Loucy (cell line): ENCODE results near the gene WDR33.

Experiments
- H2AFZ ChIP-seq: fragments of 200-600 bp; sonication (generic); 2 replicates; pipeline ENCODE4 v1.6.0; 2016; ENCODE audit warnings: antibody characterized with exemption, mild to moderate bottlenecking, low read length, moderate library complexity
- H3F3A ChIP-seq: fragments of 200-600 bp; 2 replicates; pipeline ENCODE4 v1.6.0; 2016; ENCODE audit warnings: antibody characterized with exemption, low read depth, mild to moderate bottlenecking
- H3K27me3 ChIP-seq: fragments of 200-600 bp; sonication (generic); 2 replicates; pipeline ENCODE4 v1.6.1; 2014; ENCODE audit warnings: low read length, mild to moderate bottlenecking; ENCODE audit not compliant: insufficient read depth, poor library complexity, severe bottlenecking
- H3K36me3 ChIP-seq: fragments of 200-600 bp; sonication (generic); 2 replicates; pipeline ENCODE4 v1.6.1; 2016; ENCODE audit warnings: low read length; ENCODE audit not compliant: insufficient read depth
- H3K4me1 ChIP-seq: fragments of 200-600 bp; sonication (generic); 2 replicates; pipeline ENCODE4 v1.5.1; 2014; ENCODE audit warnings: low read length, mild to moderate bottlenecking; ENCODE audit not compliant: insufficient read depth, poor library complexity, severe bottlenecking
- H3K4me2 ChIP-seq: fragments of 200-600 bp; sonication (generic); 2 replicates; pipeline ENCODE4 v1.6.0; 2014; ENCODE audit warnings: antibody characterized with exemption, low read length, low read depth, mild to moderate bottlenecking; ENCODE audit not compliant: poor library complexity, severe bottlenecking
- H3K4me3 ChIP-seq: fragments of 200-600 bp; sonication (generic); 2 replicates; pipeline ENCODE4 v1.5.1; 2014; ENCODE audit warnings: low read length, mild to moderate bottlenecking, mixed read lengths; ENCODE audit not compliant: poor library complexity, severe bottlenecking
- H3K79me2 ChIP-seq: fragments of 200-600 bp; sonication (generic); 2 replicates; pipeline ENCODE4 v1.6.1; 2014; ENCODE audit warnings: low read length; ENCODE audit not compliant: insufficient read depth
- H3K9ac ChIP-seq: fragments of 200-600 bp; sonication (generic); 2 replicates; pipeline ENCODE4 v1.6.0; 2014; ENCODE audit warnings: mild to moderate bottlenecking, low read depth, low read length, moderate library complexity; ENCODE audit not compliant: poor library complexity, severe bottlenecking
- H3K9me2 ChIP-seq: fragments of 200-600 bp; sonication (generic); replicated peaks from 2 replicates; pipeline ENCODE4 v1.6.1; 2016; ENCODE audit warnings: low read depth, low read length, mixed read lengths
- H3K9me3 ChIP-seq: fragments of 200-600 bp; sonication (generic); 2 replicates; pipeline ENCODE4 v1.6.1; 2014; ENCODE audit warnings: mild to moderate bottlenecking, antibody characterized with exemption, low read length, low read depth; ENCODE audit not compliant: insufficient read depth
- H4K20me1 ChIP-seq: fragments of 200-600 bp; sonication (generic); 2 replicates; pipeline ENCODE4 v1.6.0; 2014; ENCODE audit warnings: antibody characterized with exemption, low read length, mild to moderate bottlenecking; ENCODE audit not compliant: insufficient read depth, poor library complexity, severe bottlenecking
- EZH2phosphoT487 ChIP-seq: fragments of 200-600 bp; IDR thresholded peaks from 2 replicates; pipeline ENCODE4 v1.6.1; 2018; ENCODE audit warnings: antibody characterized with exemption, mild to moderate bottlenecking, moderate library complexity, borderline replicate concordance
- TF ChIP-seq, protein P1 (sequence below): fragments of 200-600 bp; sonication (generic); conservative IDR thresholded peaks from 2 replicates; pipeline ENCODE4 v1.5.1; 2014; ENCODE audit warnings: mild to moderate bottlenecking, antibody characterized with exemption, low read length

Gene WDR33

DNA sequence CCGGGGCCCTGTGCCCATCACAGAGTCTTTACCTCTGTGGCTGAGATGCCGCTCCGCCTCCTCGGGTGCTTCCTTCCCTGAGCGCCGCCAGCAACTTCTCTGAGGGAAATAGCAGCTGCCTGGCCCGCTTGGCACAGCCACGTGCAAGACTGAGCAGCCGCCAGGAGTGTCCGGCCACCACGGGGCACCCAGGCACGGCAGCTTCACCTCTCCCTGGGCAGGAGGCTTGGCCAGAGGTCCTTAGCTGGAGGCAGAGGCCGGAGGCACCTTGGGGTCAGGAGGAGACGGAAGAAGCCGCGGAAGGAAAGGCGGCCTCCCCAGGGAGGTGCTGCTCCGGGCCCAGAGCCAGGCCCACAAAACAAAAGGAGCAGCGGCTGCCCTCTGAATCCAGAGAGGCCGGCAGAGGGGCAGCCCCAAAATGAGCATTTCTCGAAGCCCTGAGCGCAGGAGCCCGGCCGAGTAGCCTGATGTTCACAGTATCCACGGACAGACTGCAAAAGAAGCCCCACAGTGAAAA is 129.6 kb downstream of the WDR33 start:
- Histone ChIP-seq H3K9ac (no peak overlapping the region), H4K20me1 (no peaks in the 10 kb centered on the region), H3K79me2 (no peaks in the 10 kb centered on the region), H3K27me3 (no peaks in the 10 kb centered on the region), H3K4me1 (no peaks in the 10 kb centered on the region), H3K9me2 (no peaks in the 10 kb centered on the region), H2AFZ (no peak overlapping the region), H3K9me3 (no peaks in the 10 kb centered on the region), H3K4me3 (no peak overlapping the region), H3K36me3 (no peaks in the 10 kb centered on the region), H3F3A (no peaks in the 10 kb centered on the region), H3K4me2 (no peak overlapping the region)
- TF ChIP-seq EZH2phosphoT487 = no peak
- TF ChIP-seq, protein P1, sequence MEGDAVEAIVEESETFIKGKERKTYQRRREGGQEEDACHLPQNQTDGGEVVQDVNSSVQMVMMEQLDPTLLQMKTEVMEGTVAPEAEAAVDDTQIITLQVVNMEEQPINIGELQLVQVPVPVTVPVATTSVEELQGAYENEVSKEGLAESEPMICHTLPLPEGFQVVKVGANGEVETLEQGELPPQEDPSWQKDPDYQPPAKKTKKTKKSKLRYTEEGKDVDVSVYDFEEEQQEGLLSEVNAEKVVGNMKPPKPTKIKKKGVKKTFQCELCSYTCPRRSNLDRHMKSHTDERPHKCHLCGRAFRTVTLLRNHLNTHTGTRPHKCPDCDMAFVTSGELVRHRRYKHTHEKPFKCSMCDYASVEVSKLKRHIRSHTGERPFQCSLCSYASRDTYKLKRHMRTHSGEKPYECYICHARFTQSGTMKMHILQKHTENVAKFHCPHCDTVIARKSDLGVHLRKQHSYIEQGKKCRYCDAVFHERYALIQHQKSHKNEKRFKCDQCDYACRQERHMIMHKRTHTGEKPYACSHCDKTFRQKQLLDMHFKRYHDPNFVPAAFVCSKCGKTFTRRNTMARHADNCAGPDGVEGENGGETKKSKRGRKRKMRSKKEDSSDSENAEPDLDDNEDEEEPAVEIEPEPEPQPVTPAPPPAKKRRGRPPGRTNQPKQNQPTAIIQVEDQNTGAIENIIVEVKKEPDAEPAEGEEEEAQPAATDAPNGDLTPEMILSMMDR = no peak

DNA sequence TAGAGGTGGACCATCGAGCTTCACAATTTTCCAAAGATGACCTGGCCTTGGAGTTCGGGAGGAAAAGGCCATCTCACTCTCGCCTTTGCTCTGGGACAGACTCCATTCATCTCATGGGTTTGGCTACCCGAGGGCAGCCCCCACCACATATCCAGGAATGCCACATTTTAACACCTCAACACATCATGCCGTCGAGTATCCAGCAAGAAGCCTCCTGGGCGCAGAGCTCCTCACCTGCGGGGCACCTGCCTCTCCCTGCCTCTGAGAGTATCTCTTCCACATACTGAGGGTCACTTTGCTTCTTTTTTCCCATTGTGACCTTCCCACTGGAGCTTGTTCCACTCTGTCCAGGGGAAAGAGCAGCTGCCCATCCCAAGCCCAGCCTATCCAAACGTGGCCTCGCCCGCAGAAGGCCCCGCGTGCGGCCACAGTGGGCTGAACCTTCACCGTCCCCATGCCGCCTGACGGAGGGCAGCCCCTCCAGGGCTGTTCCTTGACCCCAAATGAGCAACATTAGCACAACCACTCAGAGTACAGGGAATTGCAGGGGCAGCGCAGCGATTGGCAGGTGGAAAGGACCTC is 130.2 kb downstream of the WDR33 start:
- Histone ChIP-seq H3K27me3 (no peaks in the 10 kb centered on the region), H3K4me1 (no peaks in the 10 kb centered on the region), H3K4me2 (no peak overlapping the region), H3K9ac (no peak overlapping the region), H3K79me2 (no peaks in the 10 kb centered on the region), H3K36me3 (no peaks in the 10 kb centered on the region), H3K9me2 (no peaks in the 10 kb centered on the region), H3K9me3 (no peaks in the 10 kb centered on the region), H3F3A (no peaks in the 10 kb centered on the region), H3K4me3 (no peak overlapping the region), H2AFZ (no peak overlapping the region; the same call in 1 of the 2 replicates), H4K20me1 (no peaks in the 10 kb centered on the region)
- TF ChIP-seq, protein P1 = no peak
- no peak for TF ChIP-seq EZH2phosphoT487

DNA sequence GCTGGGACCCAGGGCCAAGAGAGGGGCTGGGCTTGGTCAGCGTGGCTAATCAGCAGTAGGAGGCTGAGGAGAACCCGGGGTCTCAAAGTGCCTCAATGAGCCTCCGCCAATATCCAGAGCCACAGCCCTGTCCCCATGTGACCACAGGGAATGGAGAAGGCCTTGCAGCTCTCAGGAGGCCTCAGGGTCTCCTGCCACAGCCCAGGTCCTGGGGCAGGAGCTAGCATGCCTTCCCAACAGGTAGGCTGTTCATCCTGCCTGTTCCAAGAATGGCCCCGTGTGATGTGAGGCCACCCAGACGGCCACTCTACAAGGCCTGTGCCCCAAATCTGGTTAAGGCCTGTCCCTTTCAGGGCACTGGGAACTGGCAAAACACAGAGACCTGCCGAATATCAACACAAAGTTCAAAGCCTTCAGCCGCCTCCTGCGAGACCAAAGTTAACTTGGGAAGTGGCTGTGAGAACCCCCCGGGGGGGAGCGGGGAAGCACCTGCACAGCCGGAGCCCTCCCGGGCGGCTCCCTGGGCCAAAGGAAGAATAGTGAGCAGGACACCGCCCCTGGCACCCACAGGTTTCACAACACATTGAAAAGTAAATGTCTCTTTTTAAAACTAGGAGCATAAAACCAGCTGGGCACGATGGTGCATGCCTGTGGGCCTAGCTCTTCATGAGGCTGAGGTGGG is 131.2 kb downstream of the WDR33 start:
- no peak overlapping the region for H3K9ac ChIP-seq
- H2AFZ ChIP-seq = no peak overlapping the region
- no peaks in the 10 kb centered on the region for H3K9me3 ChIP-seq
- no peak for TF ChIP-seq EZH2phosphoT487
- TF ChIP-seq, protein P1 = no peak
- no peak overlapping the region for H3K4me2 ChIP-seq
- H3K4me3 ChIP-seq = no peak overlapping the region
- no peaks in the 10 kb centered on the region for H3K4me1 ChIP-seq
- no peaks in the 10 kb centered on the region for H3K36me3 ChIP-seq
- H3F3A ChIP-seq = no peaks in the 10 kb centered on the region
- H3K9me2 ChIP-seq = no peaks in the 10 kb centered on the region
- no peaks in the 10 kb centered on the region for H3K27me3 ChIP-seq
- no peaks in the 10 kb centered on the region for H3K79me2 ChIP-seq
- H4K20me1 ChIP-seq = no peaks in the 10 kb centered on the region
